HepG2 (cell line): ENCODE results near the gene ITGAE. TPM values are rescaled to one million over a fixed set of nuclear protein-coding genes. Genes with fewer than 3 reads are reported as not detected.

Source experiments
- ADNP ChIP-seq: sonication (generic); formaldehyde crosslinking; IDR thresholded peaks from 2 replicates; pipeline ENCODE4 v1.4.0; 2020; ENCODE audit warnings: missing genetic modification reagents
- CTCF ChIP-seq: sonication (generic); formaldehyde crosslinking; IDR thresholded peaks from 2 replicates; pipeline ENCODE4 v1.5.0; 2020; ENCODE audit warnings: mild to moderate bottlenecking, missing genetic modification reagents, moderate library complexity
- DMTF1 ChIP-seq: sonication (generic); formaldehyde crosslinking; IDR thresholded peaks from 2 replicates; pipeline ENCODE4 v1.4.0; 2020; ENCODE audit warnings: mild to moderate bottlenecking, missing genetic modification reagents
- EED ChIP-seq: sonication (generic); formaldehyde crosslinking; IDR thresholded peaks from 2 replicates; pipeline ENCODE4 v1.5.0; 2020; ENCODE audit warnings: mild to moderate bottlenecking, missing genetic modification reagents
- FOXP1 ChIP-seq, 2 experiments: fragments of 450-650 bp in 1 of 2; IDR thresholded peaks; 2 replicates each; pipeline ENCODE4 v1.6.1; 2017 to 2018; ENCODE audit warnings: antibody characterized with exemption in 1 of 2
- HIVEP1 ChIP-seq: sonication (generic); formaldehyde crosslinking; IDR thresholded peaks from 2 replicates; pipeline ENCODE4 v1.4.0; 2020; ENCODE audit warnings: mild to moderate bottlenecking, missing genetic modification reagents
- KDM1A ChIP-seq: IDR thresholded peaks from 2 replicates; pipeline ENCODE4 v1.6.1; 2016; ENCODE audit warnings: missing compliant biosample characterization
- NFATC3 ChIP-seq: sonication (generic); formaldehyde crosslinking; IDR thresholded peaks from 2 replicates; pipeline ENCODE4 v1.5.1; 2020; ENCODE audit warnings: mild to moderate bottlenecking, missing genetic modification reagents
- NR1H2 ChIP-seq: sonication (generic); formaldehyde crosslinking; IDR thresholded peaks from 2 replicates; pipeline ENCODE4 v1.8.1; 2022; ENCODE audit warnings: low read depth, missing genetic modification reagents, borderline replicate concordance
- POLR2G ChIP-seq: fragments of 200-400 bp; formaldehyde crosslinking; IDR thresholded peaks from 2 replicates; pipeline ENCODE4 v1.6.1; 2018; ENCODE audit warnings: mild to moderate bottlenecking, low read depth, low read length, moderate library complexity
- SIX1 ChIP-seq: sonication (generic); formaldehyde crosslinking; IDR thresholded peaks from 2 replicates; pipeline ENCODE4 v1.4.0; 2020; ENCODE audit warnings: missing genetic modification reagents, borderline replicate concordance
- SNAI1 ChIP-seq: sonication (generic); formaldehyde crosslinking; IDR thresholded peaks from 2 replicates; pipeline ENCODE4 v1.5.0; 2020; ENCODE audit warnings: mild to moderate bottlenecking, missing genetic modification reagents, borderline replicate concordance
- TGIF2 ChIP-seq: IDR thresholded peaks from 2 replicates; pipeline ENCODE4 v1.6.1; 2016; ENCODE audit warnings: control low read depth, missing compliant biosample characterization
- ZBTB4 ChIP-seq: sonication (generic); formaldehyde crosslinking; IDR thresholded peaks from 2 replicates; pipeline ENCODE4 v1.4.0; 2020; ENCODE audit warnings: missing genetic modification reagents, mild to moderate bottlenecking, borderline replicate concordance
- ZNF207 ChIP-seq: fragments of 450-650 bp; IDR thresholded peaks from 2 replicates; pipeline ENCODE4 v1.6.1; 2016; ENCODE audit warnings: antibody characterized with exemption, borderline replicate concordance
- ZNF615 ChIP-seq: sonication (generic); formaldehyde crosslinking; IDR thresholded peaks from 2 replicates; pipeline ENCODE4 v1.5.0; 2020; ENCODE audit warnings: mild to moderate bottlenecking, missing genetic modification reagents, borderline replicate concordance
- ZNF704 ChIP-seq: sonication (generic); formaldehyde crosslinking; IDR thresholded peaks from 2 replicates; pipeline ENCODE4 v1.8.1; 2023; ENCODE audit warnings: mild to moderate bottlenecking, inconsistent platforms, moderate library complexity, missing genetic modification reagents, borderline replicate concordance
- ZNF770 ChIP-seq: sonication (generic); formaldehyde crosslinking; IDR thresholded peaks from 2 replicates; pipeline ENCODE4 v1.5.0; 2020; ENCODE audit warnings: mild to moderate bottlenecking, missing genetic modification reagents
- polyA plus RNA-seq, 8 experiments: library from polyadenylated mRNA; depleted of rRNA in 3 of 8; stranded (reverse) in 7 of 8; unstranded in 1 of 8; fragments of >200 nt; fragmentation: Illumina TruSeq in 4 of 8; extraction: Trizol in 4 of 8; gene quantifications; 2 replicates each; pipeline versions ENCODE4 v1.2.1 to v1.2.3, GENCODE V29; 2011 to 2016; ENCODE audit warnings: low read depth in 4 of 8, missing spikeins in 1 of 8, mixed read lengths in 1 of 8; ENCODE audit not compliant: insufficient read depth in 1 of 8
- total RNA-seq, 5 experiments: library from RNA; depleted of rRNA; stranded (reverse); fragments of >200 nt; fragmentation: Illumina TruSeq; extraction: Trizol; gene quantifications; 2 replicates each; pipeline ENCODE4 v1.2.3, GENCODE V29; 2016; ENCODE audit warnings: low read depth in 1 of 5

The ITGAE gene
- total and polyA plus RNA-seq, 2 of the 13 experiments (the other 11 are each of a cell fraction or from before 2014, with no cell fraction given): 42.3 to 49.0 TPM

GRCh38 chr17:3668279-3669084, 132.5 kb downstream of the ITGAE start, which contains the start of the genes EMC6 and TAX1BP3 (continued):
- TF ChIP-seq ZNF615 (CRISPR knock-in tag) (no peak; the same call in 1 of the 2 replicates), EED (no peak; the same call in 1 of the 2 replicates), NFATC3 (CRISPR knock-in tag) (no peak; the same call in 1 of the 2 replicates), SNAI1 (CRISPR knock-in tag) (no peak), KDM1A (CRISPR knock-in tag) (no peak; the same call in 1 of the 2 replicates), TGIF2 (peak; percentile 49; the same call in 1 of the 2 replicates), ADNP (CRISPR knock-in tag) (no peak), FOXP1 (IDR thresholded peaks at IDR 0.05) (no peak), FOXP1 (CRISPR knock-in tag; IDR thresholded peaks at IDR 0.05) (no peak), ZBTB4 (no peak; the same call in 1 of the 2 replicates), NR1H2 (CRISPR knock-in tag) (no peak), POLR2G (peak; percentile 97), SIX1 (CRISPR knock-in tag) (no peak), CTCF (CRISPR knock-in tag) (no peak), DMTF1 (CRISPR knock-in tag) (no peak), ZNF704 (peak; percentile 92), ZNF207 (no peak), ZNF770 (CRISPR knock-in tag) (peak; percentile 37; the same call in 1 of the 2 replicates), HIVEP1 (CRISPR knock-in tag) (no peak)
